MM.1S (cell line): ENCODE data around the gene TMEM207.

Source experiments
- DNase-seq: peaks from one replicate; pipeline ENCODE4 v3.0.0-alpha.2; 2015
- H2AFZ ChIP-seq: fragments of 300-600 bp; sonication (generic); 2 replicates; pipeline ENCODE4 v1.6.0; 2016; ENCODE audit warnings: antibody characterized with exemption, low read length
- H3F3A ChIP-seq: fragments of 300-600 bp; sonication (generic); 2 replicates; pipeline ENCODE4 v1.6.1; 2016; ENCODE audit warnings: mild to moderate bottlenecking, antibody characterized with exemption, low read length, moderate library complexity, mixed read lengths; ENCODE audit not compliant: insufficient read depth
- H3K27ac ChIP-seq: fragments of 300-600 bp; sonication (generic); 2 replicates; pipeline ENCODE4 v1.5.1; 2016; ENCODE audit warnings: mild to moderate bottlenecking, low read length
- H3K27me3 ChIP-seq: fragments of 300-600 bp; sonication (generic); replicated peaks from 2 replicates; pipeline ENCODE4 v1.6.0; 2016; ENCODE audit warnings: low read length; ENCODE audit not compliant: insufficient read depth
- H3K36me3 ChIP-seq: fragments of 300-600 bp; sonication (generic); replicated peaks from 2 replicates; pipeline ENCODE4 v1.6.1; 2016; ENCODE audit warnings: mild to moderate bottlenecking, low read length, mixed read lengths; ENCODE audit not compliant: insufficient read depth
- H3K4me1 ChIP-seq: fragments of 300-600 bp; sonication (generic); 2 replicates; pipeline ENCODE4 v1.6.1; 2016; ENCODE audit warnings: low read length, mixed read lengths
- H3K4me2 ChIP-seq: fragments of 300-600 bp; sonication (generic); 2 replicates; pipeline ENCODE4 v1.6.0; 2016; ENCODE audit warnings: low read depth, low read length
- H3K4me3 ChIP-seq: fragments of 300-600 bp; sonication (generic); 2 replicates; pipeline ENCODE4 v1.5.1; 2016; ENCODE audit warnings: low read length, mixed read lengths
- H3K79me2 ChIP-seq: fragments of 300-600 bp; sonication (generic); 2 replicates; pipeline ENCODE4 v1.6.1; 2016; ENCODE audit warnings: mixed run types, low read length, mixed read lengths
- H3K9ac ChIP-seq: fragments of 300-600 bp; sonication (generic); 2 replicates; pipeline ENCODE4 v1.6.1; 2016; ENCODE audit warnings: low read length, mixed read lengths
- H3K9me2 ChIP-seq: fragments of 300-600 bp; sonication (generic); replicated peaks from 2 replicates; pipeline ENCODE4 v1.6.1; 2016; ENCODE audit warnings: mild to moderate bottlenecking, low read length, mixed read lengths; ENCODE audit not compliant: insufficient read depth
- H3K9me3 ChIP-seq: fragments of 300-600 bp; sonication (generic); replicated peaks from 2 replicates; pipeline ENCODE4 v1.6.1; 2016; ENCODE audit warnings: mild to moderate bottlenecking, low read length, mixed read lengths; ENCODE audit not compliant: insufficient read depth
- H4K20me1 ChIP-seq: fragments of 300-600 bp; sonication (generic); 2 replicates; pipeline ENCODE4 v1.6.1; 2016; ENCODE audit warnings: mild to moderate bottlenecking, low read length, moderate library complexity, mixed read lengths; ENCODE audit not compliant: insufficient read depth
- EZH2 ChIP-seq: fragments of 300-600 bp; sonication (generic); optimal IDR thresholded peaks from 2 replicates; pipeline ENCODE3; 2017; ENCODE audit warnings: low read depth, mild to moderate bottlenecking, antibody characterized with exemption, low read length, mixed read lengths
- EZH2phosphoT487 ChIP-seq: fragments of 300-600 bp; sonication (generic); IDR thresholded peaks from 2 replicates; pipeline ENCODE4 v1.6.1; 2018; ENCODE audit warnings: antibody characterized with exemption, low read length
- TF ChIP-seq, protein P1 (sequence below): fragments of 300-600 bp; sonication (generic); IDR thresholded peaks from 2 replicates; pipeline ENCODE4 v1.5.1; 2016; ENCODE audit warnings: antibody characterized with exemption, low read length, mixed read lengths

TMEM207 gene

DNA sequence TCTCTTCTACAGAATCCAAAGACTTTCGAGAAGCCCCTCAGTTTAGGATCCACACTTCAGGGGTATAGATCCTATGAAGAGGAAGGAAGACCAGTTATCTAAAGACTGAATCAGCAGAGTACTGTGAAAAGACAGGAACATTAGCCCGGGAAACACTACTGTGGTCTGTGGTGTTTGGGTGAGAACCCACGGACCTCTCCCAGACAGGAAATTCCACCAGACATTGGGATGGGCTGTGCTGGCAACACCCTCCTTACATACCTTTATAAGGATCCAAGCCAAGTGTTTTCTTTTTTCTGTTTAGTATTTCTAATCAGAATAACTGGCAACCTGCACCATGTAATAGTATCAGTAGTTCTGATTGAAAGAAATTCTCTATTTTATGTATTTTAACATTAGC lies 14.1 kb downstream of the TMEM207 start:
- Histone ChIP-seq H3K9me2 (no peaks in the 10 kb centered on the region), H3K27ac (no peak overlapping the region), H3K9ac (no peak overlapping the region), H3K4me2 (no peak overlapping the region), H2AFZ (no peak overlapping the region), H3K27me3 (no peaks in the 10 kb centered on the region), H3K4me1 (no peaks in the 10 kb centered on the region), H3K9me3 (no peaks in the 10 kb centered on the region), H3F3A (no peaks in the 10 kb centered on the region), H3K36me3 (no peaks in the 10 kb centered on the region), H3K79me2 (no peaks in the 10 kb centered on the region), H4K20me1 (no peaks in the 10 kb centered on the region), H3K4me3 (no peak overlapping the region)
- DNase-seq, result no peak
- TF ChIP-seq EZH2phosphoT487, result no peak
- no peak for TF ChIP-seq EZH2
- TF ChIP-seq, protein P1, sequence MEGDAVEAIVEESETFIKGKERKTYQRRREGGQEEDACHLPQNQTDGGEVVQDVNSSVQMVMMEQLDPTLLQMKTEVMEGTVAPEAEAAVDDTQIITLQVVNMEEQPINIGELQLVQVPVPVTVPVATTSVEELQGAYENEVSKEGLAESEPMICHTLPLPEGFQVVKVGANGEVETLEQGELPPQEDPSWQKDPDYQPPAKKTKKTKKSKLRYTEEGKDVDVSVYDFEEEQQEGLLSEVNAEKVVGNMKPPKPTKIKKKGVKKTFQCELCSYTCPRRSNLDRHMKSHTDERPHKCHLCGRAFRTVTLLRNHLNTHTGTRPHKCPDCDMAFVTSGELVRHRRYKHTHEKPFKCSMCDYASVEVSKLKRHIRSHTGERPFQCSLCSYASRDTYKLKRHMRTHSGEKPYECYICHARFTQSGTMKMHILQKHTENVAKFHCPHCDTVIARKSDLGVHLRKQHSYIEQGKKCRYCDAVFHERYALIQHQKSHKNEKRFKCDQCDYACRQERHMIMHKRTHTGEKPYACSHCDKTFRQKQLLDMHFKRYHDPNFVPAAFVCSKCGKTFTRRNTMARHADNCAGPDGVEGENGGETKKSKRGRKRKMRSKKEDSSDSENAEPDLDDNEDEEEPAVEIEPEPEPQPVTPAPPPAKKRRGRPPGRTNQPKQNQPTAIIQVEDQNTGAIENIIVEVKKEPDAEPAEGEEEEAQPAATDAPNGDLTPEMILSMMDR, result no peak

DNA sequence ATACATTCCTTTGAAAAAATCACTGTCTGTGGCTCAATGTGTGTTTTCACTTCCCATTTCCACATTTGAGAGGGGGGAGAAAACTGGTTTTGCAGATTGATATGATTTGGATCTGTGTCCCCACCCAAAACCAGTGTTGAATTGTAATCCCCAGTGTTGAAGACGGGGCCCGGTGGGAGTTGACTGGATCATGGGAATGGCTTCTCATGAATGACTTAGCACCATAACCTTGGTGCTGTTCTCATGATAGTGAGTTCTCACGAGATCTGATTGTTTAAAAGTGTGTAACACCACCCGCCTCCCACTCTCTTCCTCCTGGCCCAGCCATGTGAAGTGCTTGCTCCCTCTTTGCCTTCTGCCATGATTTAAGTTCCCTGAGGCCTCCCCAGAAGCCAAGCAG lies 16.1 kb downstream of the TMEM207 start:
- no peaks in the 10 kb centered on the region for H3K4me1 ChIP-seq
- H3K4me2 ChIP-seq, result no peak overlapping the region
- no peaks in the 10 kb centered on the region for H3K9me2 ChIP-seq
- H3K36me3 ChIP-seq, result no peaks in the 10 kb centered on the region
- H3K79me2 ChIP-seq, result no peaks in the 10 kb centered on the region
- TF ChIP-seq EZH2 (no peak), EZH2phosphoT487 (no peak)
- TF ChIP-seq, protein P1, result no peak
- no peak overlapping the region for H3K4me3 ChIP-seq
- H2AFZ ChIP-seq, result no peak overlapping the region
- H3K27ac ChIP-seq, result no peak overlapping the region
- no peaks in the 10 kb centered on the region for H3K27me3 ChIP-seq
- H3K9ac ChIP-seq, result no peak overlapping the region
- H3K9me3 ChIP-seq, result no peaks in the 10 kb centered on the region
- no peaks in the 10 kb centered on the region for H4K20me1 ChIP-seq
- DNase-seq, result no peak
- H3F3A ChIP-seq, result no peaks in the 10 kb centered on the region

DNA sequence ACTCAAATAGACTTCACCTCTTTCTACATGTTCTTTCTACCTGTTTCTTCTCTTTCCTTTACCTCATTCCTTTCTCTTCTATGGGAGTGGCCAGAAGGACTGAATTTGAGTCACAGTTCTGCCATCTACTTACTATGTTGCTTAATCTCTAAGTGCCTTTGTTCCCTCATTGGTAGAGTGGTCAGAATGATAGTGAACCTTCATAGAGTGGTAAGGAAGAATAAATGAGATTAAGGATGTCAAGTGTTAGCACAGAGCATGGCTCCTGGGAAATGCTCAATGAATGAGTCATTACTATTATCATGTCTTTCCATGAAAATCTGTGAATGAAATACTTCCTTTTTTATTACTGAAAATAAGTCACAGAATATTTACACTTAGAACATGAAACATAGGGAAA lies 17.5 kb downstream of the TMEM207 start:
- Histone ChIP-seq H2AFZ (no peak overlapping the region), H3K9ac (no peak overlapping the region), H3K27me3 (no peaks in the 10 kb centered on the region), H3K4me3 (no peak overlapping the region), H3K4me2 (no peak overlapping the region), H3K4me1 (no peaks in the 10 kb centered on the region), H4K20me1 (no peaks in the 10 kb centered on the region), H3K9me3 (no peaks in the 10 kb centered on the region), H3K36me3 (no peaks in the 10 kb centered on the region), H3K9me2 (no peaks in the 10 kb centered on the region), H3K27ac (no peak overlapping the region), H3F3A (no peaks in the 10 kb centered on the region), H3K79me2 (no peaks in the 10 kb centered on the region)
- no peak for DNase-seq
- TF ChIP-seq, protein P1, result no peak
- TF ChIP-seq EZH2phosphoT487 (no peak), EZH2 (no peak)

DNA sequence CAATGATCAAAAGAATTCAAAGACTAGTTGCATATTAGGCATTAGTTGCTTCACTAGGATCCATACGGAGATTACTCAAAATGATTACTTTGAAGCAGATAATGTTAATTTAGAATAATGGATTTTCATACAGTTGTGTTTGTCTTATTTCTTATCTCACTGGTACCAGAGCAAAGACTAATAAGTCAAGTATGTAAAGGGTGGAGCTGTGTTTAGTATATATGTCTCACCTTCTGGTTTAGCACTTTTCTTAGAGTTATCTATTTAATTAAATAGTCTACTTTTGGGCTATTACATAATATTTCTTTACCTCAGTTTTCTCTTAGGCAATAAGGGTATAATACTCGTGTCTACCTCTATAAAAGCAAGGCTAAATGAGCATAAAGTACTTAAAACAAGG lies 18.8 kb downstream of the TMEM207 start:
- Histone ChIP-seq H3K4me1 (no peaks in the 10 kb centered on the region), H4K20me1 (no peaks in the 10 kb centered on the region), H3F3A (no peaks in the 10 kb centered on the region), H3K9me2 (no peaks in the 10 kb centered on the region), H3K4me2 (no peak overlapping the region), H2AFZ (no peak overlapping the region), H3K9me3 (no peaks in the 10 kb centered on the region), H3K79me2 (no peaks in the 10 kb centered on the region), H3K4me3 (no peak overlapping the region), H3K9ac (no peak overlapping the region), H3K27ac (no peak overlapping the region), H3K27me3 (no peaks in the 10 kb centered on the region), H3K36me3 (no peaks in the 10 kb centered on the region)
- TF ChIP-seq EZH2 (no peak), EZH2phosphoT487 (no peak)
- TF ChIP-seq, protein P1, result no peak
- no peak for DNase-seq
